Measurements from ENCODE around the gene PIAS1.

Gene PIAS1

GRCh38 chr15:68228143-68228970, 174.2 kb downstream of the PIAS1 start:
- H3K9ac ChIP-seq: peak overlapping the region; percentile 95
- no peak for TF ChIP-seq CTCF (conservative IDR thresholded peaks at IDR 0.05; ENCODE audit: low read depth, low read length)
- peaks cover 57% of the 10 kb centered on the region for H3K4me1 ChIP-seq (ENCODE audit: low read depth, poor library complexity, severe bottlenecking)
- H3K27me3 ChIP-seq (ENCODE audit: insufficient read depth, low read depth): no peaks in the 10 kb centered on the region
- peak overlapping the region; percentile 73; the same call in 1 of the 2 replicates for H2AFZ ChIP-seq (ENCODE audit: low read depth)
- no peaks in the 10 kb centered on the region for H4K20me1 ChIP-seq (ENCODE audit: insufficient read depth)
- H3K36me3 ChIP-seq (ENCODE audit: insufficient read depth): no peaks in the 10 kb centered on the region
- H3K4me3 ChIP-seq (IDR thresholded peaks at IDR 0.05; ENCODE audit: insufficient read depth, low read depth, low read length): no peak overlapping the region
- peak overlapping the region; percentile 83 for H3K27ac ChIP-seq
- H3K79me2 ChIP-seq (ENCODE audit: insufficient read depth, low read depth): peaks cover 59% of the 10 kb centered on the region
- peak overlapping the region; percentile 88 for H3K4me2 ChIP-seq

- peak overlapping the region; percentile 83 for H3K27ac ChIP-seq
- TF ChIP-seq CTCF (conservative IDR thresholded peaks at IDR 0.05; ENCODE audit: low read depth, low read length): no peak
- H3K27me3 ChIP-seq (ENCODE audit: insufficient read depth, low read depth): no peaks in the 10 kb centered on the region
- peak overlapping the region; percentile 73 for H2AFZ ChIP-seq (ENCODE audit: low read depth)
- no peaks in the 10 kb centered on the region for H4K20me1 ChIP-seq (ENCODE audit: insufficient read depth)
- H3K36me3 ChIP-seq (ENCODE audit: insufficient read depth): no peaks in the 10 kb centered on the region
- no peak overlapping the region for H3K4me3 ChIP-seq (IDR thresholded peaks at IDR 0.05; ENCODE audit: insufficient read depth, low read depth, low read length)
- peaks cover 52% of the 10 kb centered on the region for H3K79me2 ChIP-seq (ENCODE audit: insufficient read depth, low read depth)
- H3K4me2 ChIP-seq: peak overlapping the region; percentile 88; the same call in 1 of the 2 replicates
- peaks cover 51% of the 10 kb centered on the region for H3K4me1 ChIP-seq (ENCODE audit: low read depth, poor library complexity, severe bottlenecking)
- peak overlapping the region; percentile 95 for H3K9ac ChIP-seq
These were observed 174.9 kb downstream of the PIAS1 start for GRCh38 chr15:68228971-68229385.

- Histone ChIP-seq H3K4me2 (peak within 1 kb of the TSS; percentile 88), H3K4me3 (IDR thresholded peaks at IDR 0.05; ENCODE audit: insufficient read depth, low read depth, low read length) (no peak within 1 kb of the TSS), H2AFZ (ENCODE audit: low read depth) (peak within 1 kb of the TSS; percentile 73), H4K20me1 (ENCODE audit: insufficient read depth) (no peaks in the 10 kb centered on the region), H3K9ac (peak within 1 kb of the TSS; percentile 95), H3K79me2 (ENCODE audit: insufficient read depth, low read depth) (peaks cover 46% of the 10 kb centered on the region), H3K27ac (peak within 1 kb of the TSS; percentile 83), H3K27me3 (ENCODE audit: insufficient read depth, low read depth) (no peaks in the 10 kb centered on the region), H3K4me1 (ENCODE audit: low read depth, poor library complexity, severe bottlenecking) (peaks cover 47% of the 10 kb centered on the region), H3K36me3 (ENCODE audit: insufficient read depth) (no peaks in the 10 kb centered on the region)
- TF ChIP-seq CTCF (conservative IDR thresholded peaks at IDR 0.05; ENCODE audit: low read depth, low read length): no peak
These were observed 175.5 kb downstream of the PIAS1 start, which contains the start of gene CLN6 for GRCh38 chr15:68229386-68230156. TSS of gene CLN6 (minus strand) at chr15:68229728. CDS start at chr15:68229584, 144 bp downstream.

GRCh38 chr15:68230157-68231100, 176.3 kb downstream of the PIAS1 start:
- Histone ChIP-seq H3K9ac (peak overlapping the region; percentile 95), H3K27ac (peak overlapping the region; percentile 83), H3K79me2 (ENCODE audit: insufficient read depth, low read depth) (peaks cover 38% of the 10 kb centered on the region)

More at GRCh38 chr15:68230157-68231100, 176.3 kb downstream of the PIAS1 start:
- Histone ChIP-seq H3K4me3 (IDR thresholded peaks at IDR 0.05; ENCODE audit: insufficient read depth, low read depth, low read length) (no peak overlapping the region), H3K4me2 (peak overlapping the region; percentile 70), H4K20me1 (ENCODE audit: insufficient read depth) (no peaks in the 10 kb centered on the region), H3K27me3 (ENCODE audit: insufficient read depth, low read depth) (no peaks in the 10 kb centered on the region), H3K36me3 (ENCODE audit: insufficient read depth) (no peaks in the 10 kb centered on the region), H2AFZ (ENCODE audit: low read depth) (peak overlapping the region; percentile 73), H3K4me1 (ENCODE audit: low read depth, poor library complexity, severe bottlenecking) (peaks cover 46% of the 10 kb centered on the region)
- no peak for TF ChIP-seq CTCF (conservative IDR thresholded peaks at IDR 0.05; ENCODE audit: low read depth, low read length)
